SK-N-SH treated with all-trans-retinoic acid at 6 μM for 48 hours (cell line): Measurements from ENCODE around the gene ARHGAP12.

Experiments
- OSR1 ChIP-seq: fragments of 250-450 bp; sonication (Bioruptor Pico); IDR thresholded peaks from 2 replicates; pipeline ENCODE4 v1.8.0; 2022; ENCODE audit warnings: moderate library complexity, mild to moderate bottlenecking, inconsistent platforms
- SNAI2 ChIP-seq: fragments of 250-450 bp; sonication (Bioruptor Pico); IDR thresholded peaks from 2 replicates; pipeline ENCODE4 v1.5.0; 2020; ENCODE audit warnings: mild to moderate bottlenecking, moderate library complexity
- ZC3H10 ChIP-seq: fragments of 250-450 bp; sonication (Bioruptor Pico); IDR thresholded peaks from 2 replicates; pipeline ENCODE4 v1.5.1; 2021; ENCODE audit warnings: mild to moderate bottlenecking, moderate library complexity
- ZFP3 ChIP-seq: fragments of 250-450 bp; sonication (Bioruptor Pico); IDR thresholded peaks from 2 replicates; pipeline ENCODE4 v1.5.0; 2020; ENCODE audit warnings: mild to moderate bottlenecking, moderate library complexity
- ZFP30 ChIP-seq: fragments of 450-650 bp; formaldehyde crosslinking; IDR thresholded peaks from 2 replicates; pipeline ENCODE4 v1.5.0; 2022; ENCODE audit warnings: mild to moderate bottlenecking, moderate library complexity
- ZNF70 ChIP-seq: fragments of 450-650 bp; formaldehyde crosslinking; IDR thresholded peaks from 2 replicates; pipeline ENCODE4 v1.5.0; 2020; ENCODE audit warnings: mild to moderate bottlenecking, moderate library complexity
- TF ChIP-seq, protein P1 (sequence below): fragments of 250-450 bp; sonication (Bioruptor Pico); IDR thresholded peaks from 2 replicates; pipeline ENCODE4 v1.8.0; 2020; ENCODE audit warnings: mild to moderate bottlenecking, moderate library complexity, borderline replicate concordance
- TF ChIP-seq, protein P2 (sequence below): fragments of 250-450 bp; sonication (Bioruptor Pico); IDR thresholded peaks from 2 replicates; pipeline ENCODE4 v1.5.1; 2020; ENCODE audit warnings: low read depth, mild to moderate bottlenecking, moderate library complexity
- TF ChIP-seq, protein P3 (sequence below): fragments of 250-450 bp; sonication (Bioruptor Pico); IDR thresholded peaks from 2 replicates; pipeline ENCODE4 v1.5.0; 2020; ENCODE audit warnings: mild to moderate bottlenecking, moderate library complexity

DNA sequence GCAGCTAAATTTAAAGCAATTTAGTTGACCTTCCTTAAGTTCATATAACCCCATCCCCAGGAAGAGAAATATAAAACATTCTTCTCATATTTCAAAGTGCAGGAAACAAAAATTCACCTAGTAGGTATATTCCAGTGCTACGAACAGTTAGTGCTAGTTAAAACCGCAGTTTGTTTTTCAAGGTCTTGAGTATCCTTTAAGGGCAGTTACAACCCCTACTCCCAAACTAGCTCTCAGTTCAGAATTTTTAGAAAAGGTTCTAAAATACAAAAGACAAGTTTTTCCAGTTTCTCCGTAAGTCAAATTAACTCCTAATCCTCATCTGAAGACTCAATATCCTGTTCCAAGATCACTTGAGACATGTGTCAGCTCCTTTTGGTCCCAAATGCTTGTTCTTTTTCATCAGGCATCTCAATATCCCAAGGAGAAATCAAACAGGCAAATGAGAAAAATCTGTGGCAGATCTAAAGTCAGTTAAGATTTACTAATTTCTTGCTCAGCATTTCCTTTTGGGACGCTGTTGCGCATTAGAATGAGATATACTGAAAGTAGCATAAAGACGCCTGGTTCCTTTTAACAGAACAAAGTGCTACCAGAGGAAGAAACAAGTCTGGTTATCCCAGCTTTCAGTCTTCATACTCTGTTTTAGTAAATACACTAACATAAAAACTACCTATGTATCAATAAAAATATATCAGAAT, 51.8 kb downstream of the ARHGAP12 start:
- TF ChIP-seq ZC3H10 (CRISPR knock-in tag) (no peak), SNAI2 (CRISPR knock-in tag) (no peak), ZFP30 (no peak), OSR1 (no peak), ZNF70 (CRISPR knock-in tag) (no peak), ZFP3 (CRISPR knock-in tag) (no peak)
- TF ChIP-seq, protein P1, sequence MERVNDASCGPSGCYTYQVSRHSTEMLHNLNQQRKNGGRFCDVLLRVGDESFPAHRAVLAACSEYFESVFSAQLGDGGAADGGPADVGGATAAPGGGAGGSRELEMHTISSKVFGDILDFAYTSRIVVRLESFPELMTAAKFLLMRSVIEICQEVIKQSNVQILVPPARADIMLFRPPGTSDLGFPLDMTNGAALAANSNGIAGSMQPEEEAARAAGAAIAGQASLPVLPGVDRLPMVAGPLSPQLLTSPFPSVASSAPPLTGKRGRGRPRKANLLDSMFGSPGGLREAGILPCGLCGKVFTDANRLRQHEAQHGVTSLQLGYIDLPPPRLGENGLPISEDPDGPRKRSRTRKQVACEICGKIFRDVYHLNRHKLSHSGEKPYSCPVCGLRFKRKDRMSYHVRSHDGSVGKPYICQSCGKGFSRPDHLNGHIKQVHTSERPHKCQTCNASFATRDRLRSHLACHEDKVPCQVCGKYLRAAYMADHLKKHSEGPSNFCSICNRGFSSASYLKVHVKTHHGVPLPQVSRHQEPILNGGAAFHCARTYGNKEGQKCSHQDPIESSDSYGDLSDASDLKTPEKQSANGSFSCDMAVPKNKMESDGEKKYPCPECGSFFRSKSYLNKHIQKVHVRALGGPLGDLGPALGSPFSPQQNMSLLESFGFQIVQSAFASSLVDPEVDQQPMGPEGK (CRISPR knock-in tag): no peak
- TF ChIP-seq, protein P2, sequence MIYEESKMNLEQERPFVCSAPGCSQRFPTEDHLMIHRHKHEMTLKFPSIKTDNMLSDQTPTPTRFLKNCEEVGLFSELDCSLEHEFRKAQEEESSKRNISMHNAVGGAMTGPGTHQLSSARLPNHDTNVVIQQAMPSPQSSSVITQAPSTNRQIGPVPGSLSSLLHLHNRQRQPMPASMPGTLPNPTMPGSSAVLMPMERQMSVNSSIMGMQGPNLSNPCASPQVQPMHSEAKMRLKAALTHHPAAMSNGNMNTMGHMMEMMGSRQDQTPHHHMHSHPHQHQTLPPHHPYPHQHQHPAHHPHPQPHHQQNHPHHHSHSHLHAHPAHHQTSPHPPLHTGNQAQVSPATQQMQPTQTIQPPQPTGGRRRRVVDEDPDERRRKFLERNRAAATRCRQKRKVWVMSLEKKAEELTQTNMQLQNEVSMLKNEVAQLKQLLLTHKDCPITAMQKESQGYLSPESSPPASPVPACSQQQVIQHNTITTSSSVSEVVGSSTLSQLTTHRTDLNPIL (CRISPR knock-in tag): no peak
- TF ChIP-seq, protein P3, sequence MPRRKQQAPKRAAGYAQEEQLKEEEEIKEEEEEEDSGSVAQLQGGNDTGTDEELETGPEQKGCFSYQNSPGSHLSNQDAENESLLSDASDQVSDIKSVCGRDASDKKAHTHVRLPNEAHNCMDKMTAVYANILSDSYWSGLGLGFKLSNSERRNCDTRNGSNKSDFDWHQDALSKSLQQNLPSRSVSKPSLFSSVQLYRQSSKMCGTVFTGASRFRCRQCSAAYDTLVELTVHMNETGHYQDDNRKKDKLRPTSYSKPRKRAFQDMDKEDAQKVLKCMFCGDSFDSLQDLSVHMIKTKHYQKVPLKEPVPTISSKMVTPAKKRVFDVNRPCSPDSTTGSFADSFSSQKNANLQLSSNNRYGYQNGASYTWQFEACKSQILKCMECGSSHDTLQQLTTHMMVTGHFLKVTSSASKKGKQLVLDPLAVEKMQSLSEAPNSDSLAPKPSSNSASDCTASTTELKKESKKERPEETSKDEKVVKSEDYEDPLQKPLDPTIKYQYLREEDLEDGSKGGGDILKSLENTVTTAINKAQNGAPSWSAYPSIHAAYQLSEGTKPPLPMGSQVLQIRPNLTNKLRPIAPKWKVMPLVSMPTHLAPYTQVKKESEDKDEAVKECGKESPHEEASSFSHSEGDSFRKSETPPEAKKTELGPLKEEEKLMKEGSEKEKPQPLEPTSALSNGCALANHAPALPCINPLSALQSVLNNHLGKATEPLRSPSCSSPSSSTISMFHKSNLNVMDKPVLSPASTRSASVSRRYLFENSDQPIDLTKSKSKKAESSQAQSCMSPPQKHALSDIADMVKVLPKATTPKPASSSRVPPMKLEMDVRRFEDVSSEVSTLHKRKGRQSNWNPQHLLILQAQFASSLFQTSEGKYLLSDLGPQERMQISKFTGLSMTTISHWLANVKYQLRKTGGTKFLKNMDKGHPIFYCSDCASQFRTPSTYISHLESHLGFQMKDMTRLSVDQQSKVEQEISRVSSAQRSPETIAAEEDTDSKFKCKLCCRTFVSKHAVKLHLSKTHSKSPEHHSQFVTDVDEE (CRISPR knock-in tag): no peak
